Measurements from ENCODE around the gene ARHGEF11.

The ARHGEF11 gene

DNA sequence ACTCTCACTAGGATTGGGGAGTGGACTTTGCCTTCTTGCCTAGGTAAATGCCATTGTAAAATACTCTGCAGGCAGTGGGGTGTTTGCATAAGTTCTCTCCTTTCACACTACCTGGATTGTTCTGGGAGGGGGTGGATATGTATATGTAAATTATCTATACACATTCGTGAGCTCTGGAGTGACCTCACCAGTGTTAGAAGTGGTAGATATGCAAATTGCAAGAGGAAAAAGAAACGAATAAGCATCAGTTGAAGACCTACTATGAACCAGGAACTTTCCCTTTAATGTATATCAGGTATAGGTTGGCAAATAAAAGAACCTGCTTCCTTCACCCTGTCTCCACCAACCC is 1.5 kb upstream of the ARHGEF11 start:
- no peak for DNase-seq

DNA sequence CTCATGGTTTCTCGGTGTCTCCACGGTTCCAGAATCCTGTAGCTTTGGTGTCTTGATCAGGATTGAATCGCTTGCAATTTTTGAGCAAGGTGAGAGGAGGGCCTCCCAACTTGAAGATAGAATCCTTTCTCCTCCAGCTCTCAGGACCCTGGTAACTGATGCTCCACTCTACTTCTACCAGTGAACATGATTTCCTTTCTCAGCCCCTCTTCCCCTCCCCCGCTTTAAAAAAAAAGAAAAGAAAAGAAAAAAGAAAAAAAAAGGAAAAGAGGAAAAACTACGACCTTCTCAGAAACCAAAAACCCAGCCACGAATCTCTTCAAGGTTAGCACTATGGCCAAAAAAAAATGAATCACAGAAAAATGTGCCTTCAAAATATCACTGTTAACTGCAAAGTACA is 1.2 kb downstream of the ARHGEF11 start:
- no peak for DNase-seq

DNA sequence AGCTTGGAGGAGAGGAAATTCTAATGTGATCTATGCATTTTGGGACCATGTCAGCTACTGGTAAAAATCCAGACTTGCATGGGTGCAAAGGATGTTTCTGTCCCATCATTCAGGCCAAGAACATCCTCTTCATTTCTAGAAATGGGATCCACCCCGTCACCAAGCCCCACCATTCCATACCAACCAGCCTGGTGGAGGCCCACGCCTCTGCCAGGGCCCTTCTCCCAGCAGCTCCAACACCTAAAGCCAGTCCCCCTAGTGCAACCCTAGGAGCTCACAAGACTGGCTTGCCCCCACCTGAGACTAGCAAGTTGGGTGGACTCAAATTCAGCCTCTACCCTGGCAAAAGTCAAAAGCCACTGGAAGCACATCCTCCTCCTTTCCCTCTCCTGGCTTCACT is 1.9 kb downstream of the ARHGEF11 start:
- no peak for DNase-seq

DNA sequence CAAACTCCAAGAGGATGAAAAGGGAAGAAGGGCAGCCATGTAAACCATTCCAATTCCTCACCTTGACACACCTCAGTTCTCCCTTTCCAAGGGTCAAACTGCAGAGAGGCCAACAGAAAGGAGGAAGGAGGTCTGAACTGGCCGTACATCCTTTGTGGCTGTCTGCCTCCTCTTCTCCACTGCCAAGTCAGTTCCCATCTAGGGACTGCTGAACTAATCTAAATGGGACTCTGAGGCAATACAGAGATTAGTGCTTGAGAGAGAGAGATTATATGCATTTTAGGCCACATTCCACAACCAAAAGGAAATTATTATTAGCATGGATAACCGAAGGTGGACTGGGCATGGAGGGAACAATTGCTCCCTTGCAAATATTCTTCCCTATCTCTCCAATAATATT is 2.7 kb downstream of the ARHGEF11 start:
- DNase-seq: no peak

DNA sequence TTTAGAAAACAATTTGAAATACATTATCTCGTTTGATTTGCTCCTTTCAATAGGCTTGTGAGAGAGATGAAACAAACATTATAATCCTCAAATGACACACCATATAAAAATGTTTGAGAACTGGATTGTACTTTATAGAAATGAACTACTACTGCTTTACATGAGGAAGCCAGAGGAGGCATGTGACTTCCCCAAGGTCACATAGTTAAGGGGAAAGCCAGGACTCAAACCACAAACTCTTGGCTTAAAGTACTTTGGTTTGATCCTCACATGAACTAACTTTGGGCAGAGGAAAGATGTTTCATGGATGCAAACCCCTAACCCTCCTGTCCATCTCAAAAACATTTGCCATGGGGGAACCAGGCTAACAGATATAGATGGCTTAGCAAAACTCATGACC is 4.7 kb downstream of the ARHGEF11 start:
- DNase-seq: no peak

DNA sequence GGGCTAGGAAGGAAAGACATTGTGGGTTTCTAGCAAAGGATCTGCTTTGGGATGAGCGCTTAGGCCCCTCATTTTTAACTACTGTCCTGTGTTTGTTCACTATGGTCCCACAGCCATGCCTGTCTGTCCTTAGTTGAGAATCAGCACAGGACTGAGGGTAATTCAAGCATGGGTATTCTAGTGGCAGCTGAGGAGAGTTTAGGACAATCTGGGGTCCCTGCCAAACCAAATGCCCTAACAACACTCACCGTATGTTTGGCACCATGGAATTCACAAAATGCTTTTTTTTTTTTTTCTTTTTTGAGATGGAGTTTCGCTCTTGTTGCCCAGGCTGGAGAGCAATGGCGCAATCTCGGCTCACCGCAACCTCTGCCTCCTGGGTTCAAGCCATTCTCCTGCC is 10.4 kb downstream of the ARHGEF11 start:
- DNase-seq: no peak

DNA sequence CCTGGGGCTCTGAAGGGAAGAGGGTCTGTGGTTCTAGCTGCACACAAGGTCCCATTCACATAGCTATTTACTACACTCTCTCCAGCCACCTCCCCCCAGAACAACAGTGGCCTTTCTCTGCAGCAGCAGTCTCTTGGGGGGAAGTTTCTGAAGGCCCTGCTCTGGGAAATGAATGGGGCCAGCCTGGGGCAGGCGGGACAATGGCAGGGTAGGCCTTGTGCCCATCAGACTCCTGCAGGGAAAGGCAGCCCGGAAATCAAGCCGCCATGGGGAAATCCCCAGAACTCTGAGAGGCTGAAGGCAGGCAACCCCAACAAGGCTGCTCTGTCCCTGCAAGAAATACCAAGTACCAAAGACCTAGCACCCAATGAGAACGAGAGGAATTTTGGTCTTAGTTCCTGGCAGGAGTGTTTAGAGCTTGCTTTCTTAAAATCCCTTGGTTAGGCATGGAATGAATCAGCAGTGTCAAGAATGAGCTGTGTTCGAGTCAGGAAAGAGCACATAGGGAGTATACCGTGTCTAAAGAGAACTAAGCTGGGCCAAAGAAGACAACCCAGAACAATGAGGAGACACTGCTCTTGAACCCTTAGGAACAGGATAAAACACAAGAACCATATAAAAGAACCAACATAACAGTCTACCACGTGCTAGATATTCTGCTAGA is 11.3 kb downstream of the ARHGEF11 start:
- DNase-seq: no peak

DNA sequence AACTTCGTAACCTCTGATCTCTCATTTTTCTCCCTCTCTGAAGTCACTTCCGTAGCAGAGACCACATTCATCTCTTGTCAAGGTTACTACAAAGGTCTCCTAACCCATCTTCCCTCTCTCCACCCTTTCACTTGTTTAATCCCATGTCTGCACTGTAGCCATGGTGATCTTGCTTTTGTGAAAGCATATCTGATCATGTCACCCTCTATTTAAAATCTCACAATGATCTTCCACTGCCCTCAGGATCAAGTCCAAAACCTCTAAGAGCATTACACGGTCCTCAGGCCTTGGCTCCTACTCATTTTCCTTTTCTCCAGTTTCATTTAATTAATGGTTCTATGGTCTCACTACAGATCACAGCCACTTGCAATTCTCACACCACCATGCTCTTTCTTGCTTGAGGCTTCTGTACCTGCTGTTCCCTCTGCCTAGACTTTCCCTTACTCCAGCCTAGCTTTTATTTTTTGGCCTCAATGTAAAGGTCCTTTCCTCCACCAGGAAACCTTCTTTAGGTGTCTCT is 12.1 kb downstream of the ARHGEF11 start:
- no peak for DNase-seq

DNA sequence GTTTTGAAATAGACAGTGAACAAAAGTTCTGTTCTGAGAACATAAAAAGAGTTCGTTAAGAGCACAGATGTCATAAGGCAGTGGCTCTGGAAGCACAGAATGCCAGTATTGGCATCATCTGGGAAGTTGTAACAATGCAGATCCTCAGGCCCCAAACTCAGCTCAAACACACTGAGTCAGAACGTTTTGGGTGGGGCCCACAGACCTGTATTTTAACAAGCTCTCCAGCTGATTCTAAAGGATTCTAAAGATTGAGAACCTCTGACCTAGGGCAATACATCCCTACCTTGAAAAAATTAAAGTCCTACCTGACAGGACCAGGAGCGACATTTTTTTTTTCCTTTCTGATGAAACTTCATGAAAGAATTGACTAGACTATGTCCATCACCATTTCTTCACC is 13.2 kb downstream of the ARHGEF11 start:
- DNase-seq: no peak

DNA sequence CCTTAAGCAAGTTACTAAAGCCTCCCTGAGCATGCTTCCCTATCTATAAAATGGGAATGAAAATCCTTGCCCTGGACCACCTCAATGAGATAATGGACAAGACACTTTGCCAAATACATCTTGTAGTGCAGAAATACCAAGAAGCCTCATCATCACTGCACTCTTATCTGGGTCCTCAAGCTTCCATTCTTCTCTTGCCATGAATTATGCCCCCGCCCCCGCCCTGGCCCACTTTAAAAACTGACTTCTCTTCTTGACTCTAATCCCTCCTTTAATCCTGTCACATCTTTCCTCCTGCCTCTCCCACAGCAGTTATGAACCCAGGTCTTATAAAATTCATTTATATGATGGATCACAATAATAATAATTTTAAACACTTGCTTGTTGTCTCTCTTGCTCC is 14.8 kb downstream of the ARHGEF11 start:
- DNase-seq: no peak

DNA sequence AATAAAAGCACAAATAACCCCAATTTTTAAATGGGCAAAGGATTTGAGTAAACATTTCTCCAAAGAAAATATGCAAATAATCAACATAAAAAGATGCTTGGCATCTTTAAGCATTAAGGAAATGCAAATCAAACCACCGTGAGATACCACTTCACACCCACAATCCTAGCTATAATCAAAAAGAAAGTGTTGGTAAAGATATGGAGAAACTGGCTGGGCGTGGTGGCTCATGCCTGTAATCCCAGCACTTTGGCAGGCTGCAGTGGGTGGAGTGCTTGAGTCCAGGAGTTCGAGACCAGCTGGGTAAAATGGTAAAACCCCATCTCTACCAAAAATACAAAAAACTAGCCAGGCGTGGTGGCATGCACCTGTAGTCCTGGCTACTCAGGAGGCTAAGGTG is 16.9 kb downstream of the ARHGEF11 start:
- DNase-seq: no peak

DNA sequence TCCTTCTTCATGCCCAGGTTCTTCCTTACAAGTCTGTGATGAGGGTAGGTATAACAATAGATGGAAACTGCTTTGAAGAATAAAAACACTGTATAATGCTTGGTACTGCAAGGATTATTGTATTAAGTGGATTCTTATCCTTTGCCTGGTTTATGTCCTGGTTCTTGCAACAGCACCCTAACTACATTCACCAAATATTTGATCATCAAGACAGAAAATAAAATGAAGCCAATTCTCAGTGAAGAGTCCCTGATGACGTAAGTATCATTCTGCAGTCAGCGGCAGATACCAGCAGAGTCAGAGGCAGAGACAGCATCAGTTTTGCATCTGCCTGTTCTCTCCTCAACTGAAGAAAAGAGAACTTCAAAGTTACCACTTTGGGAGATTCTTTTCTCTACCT is 19.7 kb downstream of the ARHGEF11 start:
- no peak for DNase-seq

DNA sequence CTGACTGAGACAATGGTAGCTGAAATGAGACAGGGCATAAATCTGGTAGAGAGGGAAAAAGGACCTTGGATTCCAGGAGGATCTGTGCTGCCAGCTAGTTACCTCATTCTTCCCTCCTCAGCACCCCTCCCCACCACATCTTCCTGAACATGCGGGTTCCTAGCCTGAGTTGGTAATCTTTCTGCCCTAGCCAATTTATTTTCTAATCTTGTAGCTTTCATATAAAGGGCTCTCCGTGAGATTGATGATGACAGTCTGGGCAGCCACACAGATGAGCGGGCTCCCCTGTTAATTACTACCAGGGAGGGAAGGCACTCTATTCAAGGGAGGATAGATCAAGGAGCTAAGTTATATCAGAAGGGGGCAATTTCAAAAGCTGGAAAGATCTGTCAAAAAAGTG is 20.2 kb downstream of the ARHGEF11 start:
- no peak for DNase-seq

DNA sequence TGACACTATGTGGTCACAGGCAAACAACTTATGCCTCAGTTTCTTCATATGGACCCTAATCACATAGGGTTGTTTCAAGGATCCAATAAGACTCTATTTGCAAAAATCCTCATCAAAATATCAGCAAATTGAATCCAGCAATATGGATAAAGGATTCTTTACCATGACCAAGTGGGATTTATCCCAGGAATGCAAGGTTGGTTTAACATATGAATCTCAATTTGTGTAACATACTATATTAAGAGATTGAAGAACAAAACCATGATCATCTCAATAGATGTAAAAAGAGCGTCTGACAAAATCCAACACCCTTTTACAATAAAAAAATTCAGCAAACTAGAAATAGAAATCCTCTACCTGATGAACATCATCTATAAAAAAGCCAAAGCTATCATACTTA is 23.9 kb downstream of the ARHGEF11 start:
- no peak for DNase-seq

DNA sequence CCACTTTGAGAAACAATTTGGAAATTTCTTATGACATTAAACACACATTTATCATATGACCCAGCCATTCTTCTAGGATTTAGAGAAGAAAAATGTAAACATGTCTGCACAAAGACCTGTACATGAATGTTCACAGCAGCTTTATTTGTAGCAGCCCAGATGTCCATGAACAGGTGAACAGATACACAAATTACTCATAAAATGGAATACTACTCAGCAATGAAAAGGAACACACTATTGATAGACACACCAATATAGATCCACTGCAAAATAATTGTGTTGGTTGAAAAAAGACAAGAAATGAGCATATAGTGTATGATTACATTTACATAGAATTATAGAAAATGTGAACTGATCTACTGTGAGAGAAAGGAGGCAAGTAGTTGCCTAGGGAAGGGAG is 26.1 kb downstream of the ARHGEF11 start:
- DNase-seq: no peak

DNA sequence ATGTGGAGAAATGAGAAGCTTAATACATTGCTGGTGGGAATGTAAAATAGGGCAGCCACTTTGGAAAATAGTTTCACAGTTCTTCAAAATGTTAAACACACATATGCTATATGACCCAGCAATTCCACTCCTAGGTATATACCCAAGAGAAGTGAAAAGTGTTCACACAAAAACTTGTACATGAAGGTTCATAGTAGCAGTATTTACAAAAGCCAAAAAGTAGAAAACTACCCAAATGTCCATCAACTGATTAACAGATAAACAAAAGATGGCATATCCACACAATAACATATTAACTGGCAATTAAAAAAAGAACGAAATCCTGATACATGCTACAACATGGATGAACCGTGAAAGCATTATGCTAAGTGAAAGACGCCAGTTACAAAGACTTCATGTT is 33.7 kb downstream of the ARHGEF11 start:
- no peak for DNase-seq

DNA sequence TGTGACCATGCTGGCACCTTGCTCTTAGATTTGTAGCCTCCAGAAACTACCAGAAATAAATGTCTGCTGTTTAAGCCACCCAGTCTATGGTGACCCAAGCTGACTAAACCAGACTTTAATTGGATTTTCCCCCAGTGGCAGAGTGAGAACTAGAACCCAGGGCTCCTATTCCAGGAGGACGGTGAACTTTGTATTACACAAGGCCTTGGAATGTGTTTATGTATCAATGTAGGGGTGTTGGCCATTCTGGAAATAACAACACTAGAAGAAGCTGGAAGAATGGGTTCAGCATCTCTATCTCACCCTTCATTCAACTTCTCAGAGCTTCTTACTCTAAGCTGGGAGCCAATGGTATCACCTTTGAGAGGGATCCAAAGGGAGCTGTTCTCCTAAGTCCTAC is 37.0 kb downstream of the ARHGEF11 start:
- DNase-seq: no peak

DNA sequence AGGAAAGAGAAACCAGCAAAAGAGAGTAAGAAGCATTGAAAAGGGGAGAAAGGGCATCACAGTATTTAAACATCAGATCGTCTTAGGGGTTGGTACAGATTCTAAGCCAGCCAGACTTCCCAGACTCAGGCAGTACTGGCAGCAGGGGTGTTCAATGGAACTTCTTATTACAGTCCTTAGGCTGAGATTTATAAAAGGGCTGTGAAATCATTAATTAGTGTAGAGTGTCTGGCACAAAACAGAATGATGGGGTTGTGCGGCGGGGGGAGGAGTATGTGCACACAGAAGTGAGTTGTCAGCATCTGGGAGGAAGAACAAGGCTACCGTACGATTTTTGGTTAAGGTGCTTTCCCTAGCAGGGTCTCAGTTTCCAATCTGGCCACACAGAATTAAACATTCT is 38.2 kb downstream of the ARHGEF11 start:
- no peak for DNase-seq

DNA sequence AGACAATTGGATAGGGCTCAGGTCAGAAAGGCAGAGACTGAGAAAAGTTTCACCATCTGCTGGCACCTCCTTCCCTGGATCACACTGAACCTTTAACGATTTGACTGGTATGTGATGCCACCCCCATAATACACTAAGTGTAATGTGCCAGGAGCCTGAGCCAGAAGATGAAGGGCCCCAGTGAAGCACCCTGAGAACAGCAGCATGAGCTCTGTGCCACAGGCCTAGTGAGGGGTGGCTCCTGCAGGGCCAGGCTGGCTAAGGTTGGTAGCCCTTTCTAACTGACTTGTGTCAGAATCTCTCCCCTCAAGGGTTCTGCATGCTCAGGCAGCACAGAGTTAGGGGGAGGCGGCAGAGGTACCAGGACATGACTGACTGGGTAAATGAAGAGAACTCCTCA is 38.9 kb downstream of the ARHGEF11 start:
- DNase-seq: no peak

DNA sequence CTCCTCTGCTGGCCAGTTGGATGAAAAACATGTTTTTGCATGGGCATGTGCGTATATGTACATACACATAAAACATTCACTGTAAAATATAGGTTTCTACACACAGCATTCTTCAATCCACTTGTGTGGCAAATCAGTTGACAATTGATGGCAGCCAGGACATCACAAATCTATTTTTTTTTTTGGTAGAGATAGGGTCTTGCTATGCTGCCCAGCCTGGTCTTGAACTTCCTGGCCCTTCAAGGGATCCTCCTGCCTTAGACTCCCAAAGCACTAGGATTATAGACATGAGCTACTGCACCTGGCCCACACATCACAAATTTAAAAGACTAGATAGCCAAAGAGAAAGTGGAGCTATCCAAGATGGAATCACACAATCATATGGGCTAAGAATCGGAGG is 39.6 kb downstream of the ARHGEF11 start:
- no peak for DNase-seq

DNA sequence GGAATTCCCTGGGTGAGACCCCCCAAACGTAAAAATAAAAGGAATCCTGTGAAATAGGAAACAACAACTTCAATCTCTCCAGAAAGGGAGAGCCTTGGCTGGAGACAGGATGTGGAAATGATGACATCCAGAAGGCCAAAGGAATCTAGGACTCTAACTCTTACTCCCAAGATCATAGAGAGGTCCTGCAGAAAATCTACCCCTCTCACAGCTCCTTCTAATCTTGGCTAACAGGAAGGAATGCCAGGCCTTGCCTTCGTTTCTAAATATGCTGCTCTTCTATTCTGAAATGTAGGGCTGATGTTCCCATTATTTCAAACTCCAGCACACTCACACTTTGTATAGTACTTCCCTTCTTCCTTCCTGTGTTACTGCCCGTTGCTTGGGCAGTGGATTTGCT is 40.7 kb downstream of the ARHGEF11 start:
- no peak for DNase-seq

DNA sequence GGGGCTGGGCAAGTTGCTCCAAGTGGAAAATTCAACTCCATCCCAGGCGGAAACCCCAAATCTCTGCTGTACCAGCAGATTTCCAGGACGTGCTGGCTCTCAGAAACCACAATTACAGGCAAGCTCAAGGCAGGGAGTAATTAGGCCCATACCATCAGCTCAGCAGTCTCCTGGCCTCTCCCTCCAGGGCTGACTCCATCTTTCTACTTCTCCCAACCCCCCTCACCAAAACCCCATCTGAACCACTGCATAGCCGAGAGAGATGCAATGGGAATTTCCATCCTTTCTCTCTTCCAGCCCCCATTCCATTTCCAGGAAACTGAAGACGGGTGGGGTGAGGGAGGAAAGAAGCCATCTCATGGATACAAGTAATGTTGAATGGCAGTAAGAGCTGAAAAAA is 41.2 kb downstream of the ARHGEF11 start:
- no peak for DNase-seq

DNA sequence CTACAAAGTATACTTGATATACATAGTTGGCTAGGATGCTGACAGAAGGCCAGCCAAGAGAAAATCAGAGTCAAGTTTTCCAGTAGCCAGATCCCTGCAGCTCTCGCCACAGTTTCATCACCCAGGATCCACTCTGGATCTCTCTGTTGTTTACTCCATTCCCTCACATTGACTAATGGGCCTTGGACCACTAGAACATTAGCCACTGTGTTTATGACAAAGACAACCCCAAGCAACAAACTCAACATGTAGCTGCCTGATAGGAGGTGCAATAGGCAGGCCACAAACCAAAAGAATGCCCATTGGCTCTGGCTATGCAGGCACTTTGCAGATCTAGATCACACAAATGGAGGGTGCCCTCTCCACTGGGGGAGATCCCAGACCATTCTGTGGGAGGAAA is 44.2 kb downstream of the ARHGEF11 start:
- no peak for DNase-seq

DNA sequence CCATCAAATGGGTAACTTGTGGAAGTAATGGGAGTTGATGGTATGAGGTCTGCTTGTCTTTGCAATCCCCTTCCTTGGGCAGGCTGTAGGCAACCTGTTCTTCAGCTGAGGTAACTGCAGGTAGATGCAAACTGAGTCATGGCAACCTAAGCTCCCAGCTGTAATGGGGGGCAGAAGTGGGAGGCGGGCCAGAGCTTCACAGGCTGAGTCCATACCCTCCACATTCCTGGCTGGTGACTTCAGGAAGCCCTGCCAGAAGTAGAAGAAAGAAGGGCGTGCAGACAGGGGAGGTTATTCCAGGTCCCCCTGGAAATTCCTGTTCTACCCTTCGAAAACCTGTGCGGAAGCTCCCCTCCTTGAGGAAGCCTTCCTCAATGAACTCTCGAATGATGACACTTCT is 44.9 kb downstream of the ARHGEF11 start:
- no peak for DNase-seq

DNA sequence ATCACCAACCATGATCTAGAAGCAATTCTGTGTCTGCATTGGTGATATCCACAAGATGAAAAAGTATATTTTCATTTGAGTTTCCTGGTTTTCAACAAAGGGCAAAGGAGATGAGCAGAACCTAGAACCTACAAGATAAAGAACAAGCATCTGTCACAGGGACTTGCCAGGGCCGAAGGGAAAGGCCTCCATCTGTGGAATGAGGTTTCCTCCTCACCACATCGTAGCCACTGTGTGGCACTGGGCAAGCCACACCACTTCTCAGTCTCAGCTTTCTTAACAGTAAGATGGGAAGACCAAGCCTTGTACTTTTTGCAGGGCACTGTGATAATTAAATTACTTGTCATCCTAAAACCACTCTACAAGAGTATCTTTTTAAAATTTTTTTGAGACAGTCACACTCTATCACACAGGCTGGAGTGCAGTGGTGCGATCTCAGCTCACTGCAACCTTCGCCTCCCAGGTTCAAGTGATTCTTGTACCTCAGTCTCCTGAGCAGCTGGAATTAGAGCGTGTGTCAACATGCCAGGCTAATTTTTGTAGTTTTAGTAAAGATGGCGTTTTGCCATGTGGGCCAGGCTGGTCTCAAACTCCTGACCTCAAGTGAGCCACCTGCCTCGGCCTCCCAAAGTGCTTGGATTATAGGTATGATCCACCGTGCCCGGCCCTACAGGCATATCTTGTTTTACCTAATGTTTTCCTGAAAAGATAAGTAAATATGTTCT is 45.8 kb downstream of the ARHGEF11 start:
- DNase-seq: no peak
